Type B pancreatic cell (in vitro differentiated cells): Measurements from ENCODE around the gene DMWD. TPM values are rescaled to one million over a fixed set of nuclear protein-coding genes. Genes with fewer than 3 reads are reported as not detected.

Experiments used
- DNase-seq: peaks from one replicate; pipeline ENCODE4 v3.0.0; 2021; ENCODE audit warnings: mixed read lengths; ENCODE audit not compliant: unreplicated experiment; ENCODE audit errors: extremely low spot score
- H3K27ac Mint-ChIP-seq: 2 replicates; pipeline ENCODE4 v1.8.0; 2021; ENCODE audit warnings: mild to moderate bottlenecking, mixed read lengths
- H3K27me3 Mint-ChIP-seq: 2 replicates; pipeline ENCODE4 v1.8.0; 2021; ENCODE audit warnings: mixed read lengths
- H3K36me3 Mint-ChIP-seq: 2 replicates; pipeline ENCODE4 v1.8.0; 2021; ENCODE audit warnings: mixed read lengths
- H3K4me1 Mint-ChIP-seq: one replicate; pipeline ENCODE4 v1.8.0; 2021; ENCODE audit warnings: mixed read lengths; ENCODE audit not compliant: unreplicated experiment
- H3K4me3 Mint-ChIP-seq: 2 replicates; pipeline ENCODE4 v1.8.0; 2021; ENCODE audit warnings: mild to moderate bottlenecking, mixed read lengths
- H3K9me3 Mint-ChIP-seq: 2 replicates; pipeline ENCODE4 v1.8.0; 2021; ENCODE audit warnings: mixed read lengths
- total RNA-seq: library from RNA; stranded (reverse); gene quantifications from 2 replicates; pipeline ENCODE4 v1.2.1, GENCODE V29; 2021; ENCODE audit warnings: low replicate concordance
- TF ChIP-seq, protein P1 (sequence below): fragments of 200-600 bp; sonication (generic); conservative IDR thresholded peaks from 2 replicates; pipeline ENCODE4 v1.5.0; 2021; ENCODE audit warnings: antibody characterized with exemption, mild to moderate bottlenecking

The DMWD gene
- total RNA-seq, 1 donor from 2014 or later = 94.0 TPM

DNA sequence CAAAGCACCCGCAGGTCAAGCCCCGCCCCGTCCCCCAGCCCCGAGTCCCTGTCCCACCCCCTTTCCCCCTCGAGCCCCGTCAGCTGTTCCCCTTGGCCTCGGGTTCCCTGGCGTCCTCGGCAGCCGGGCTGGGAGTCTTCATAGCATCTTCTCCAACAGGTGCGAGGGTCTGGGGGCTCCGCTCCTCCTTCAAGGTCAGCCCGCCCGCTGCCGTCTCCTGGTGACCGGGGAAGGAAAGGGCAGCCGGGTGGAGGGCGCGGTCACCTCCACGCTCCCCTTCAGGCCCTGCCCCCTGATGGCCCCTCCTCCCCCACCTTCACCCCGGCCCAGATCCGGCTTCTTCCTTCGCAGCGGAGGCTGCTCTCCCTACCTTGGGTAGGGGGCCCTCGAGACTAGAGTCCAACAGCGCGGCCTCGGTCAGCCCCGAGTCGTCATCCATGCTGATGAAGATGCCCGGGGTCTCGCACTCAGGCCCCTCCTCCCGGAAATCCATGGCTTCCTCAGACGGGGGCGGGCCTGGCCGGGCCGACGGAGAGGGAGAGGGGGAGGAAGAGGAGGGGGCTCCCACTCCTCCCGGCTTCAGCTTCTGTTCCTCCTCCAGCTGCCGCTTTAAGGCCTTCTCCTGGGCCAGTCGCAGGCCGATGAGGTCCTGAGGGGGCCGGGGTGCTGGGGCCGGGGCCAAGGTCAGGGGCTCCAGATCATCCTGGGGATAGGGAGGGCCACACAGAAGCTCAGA lies 23.0 kb upstream of the DMWD start:
- H3K27ac Mint-ChIP-seq = no peak overlapping the region
- H3K4me1 Mint-ChIP-seq = no peaks in the 10 kb centered on the region
- H3K9me3 Mint-ChIP-seq = no peaks in the 10 kb centered on the region
- DNase-seq = no peak
- peak overlapping the region; percentile 89 for H3K4me3 Mint-ChIP-seq
- no peaks in the 10 kb centered on the region for H3K36me3 Mint-ChIP-seq
- H3K27me3 Mint-ChIP-seq = no peaks in the 10 kb centered on the region
- TF ChIP-seq, protein P1, sequence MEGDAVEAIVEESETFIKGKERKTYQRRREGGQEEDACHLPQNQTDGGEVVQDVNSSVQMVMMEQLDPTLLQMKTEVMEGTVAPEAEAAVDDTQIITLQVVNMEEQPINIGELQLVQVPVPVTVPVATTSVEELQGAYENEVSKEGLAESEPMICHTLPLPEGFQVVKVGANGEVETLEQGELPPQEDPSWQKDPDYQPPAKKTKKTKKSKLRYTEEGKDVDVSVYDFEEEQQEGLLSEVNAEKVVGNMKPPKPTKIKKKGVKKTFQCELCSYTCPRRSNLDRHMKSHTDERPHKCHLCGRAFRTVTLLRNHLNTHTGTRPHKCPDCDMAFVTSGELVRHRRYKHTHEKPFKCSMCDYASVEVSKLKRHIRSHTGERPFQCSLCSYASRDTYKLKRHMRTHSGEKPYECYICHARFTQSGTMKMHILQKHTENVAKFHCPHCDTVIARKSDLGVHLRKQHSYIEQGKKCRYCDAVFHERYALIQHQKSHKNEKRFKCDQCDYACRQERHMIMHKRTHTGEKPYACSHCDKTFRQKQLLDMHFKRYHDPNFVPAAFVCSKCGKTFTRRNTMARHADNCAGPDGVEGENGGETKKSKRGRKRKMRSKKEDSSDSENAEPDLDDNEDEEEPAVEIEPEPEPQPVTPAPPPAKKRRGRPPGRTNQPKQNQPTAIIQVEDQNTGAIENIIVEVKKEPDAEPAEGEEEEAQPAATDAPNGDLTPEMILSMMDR = no peak

DNA sequence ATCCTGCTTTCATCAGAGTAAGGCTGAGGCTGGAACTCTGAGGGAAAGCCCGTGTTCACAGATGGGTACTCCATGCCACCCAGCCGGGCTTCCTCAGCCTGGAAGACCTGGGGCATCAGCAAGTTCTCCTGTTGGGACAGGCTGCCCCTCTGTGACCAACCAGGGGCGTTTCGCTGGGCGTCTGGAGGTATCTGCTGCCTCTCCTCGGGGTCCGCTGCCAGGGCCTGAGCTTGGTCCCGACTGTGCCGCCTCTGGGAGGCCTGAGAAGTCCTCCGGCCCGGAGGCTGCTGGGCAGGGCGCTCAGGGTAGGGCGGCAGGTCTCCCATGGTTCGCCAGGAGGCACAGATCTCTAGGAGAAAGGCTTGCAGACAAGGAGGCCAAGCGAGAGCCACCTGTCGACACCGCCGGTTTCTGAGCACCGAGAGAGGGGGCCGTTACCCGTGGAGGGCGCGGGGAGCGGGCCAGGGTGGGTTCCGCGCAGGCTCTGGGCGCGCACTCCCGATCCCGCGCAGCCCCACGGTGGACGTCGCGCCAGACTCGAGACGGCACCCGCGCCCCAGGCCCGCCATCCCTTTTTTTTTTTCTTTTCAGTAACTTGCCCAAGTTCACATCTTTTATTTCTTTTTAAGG lies 22.3 kb upstream of the DMWD start, which contains the start of gene RSPH6A:
RSPH6A (minus strand) TSS at position 458 of the 630 bp plus-strand sequence; CDS start at position 326, 132 bp downstream.
- no peaks in the 10 kb centered on the region for H3K4me1 Mint-ChIP-seq
- H3K36me3 Mint-ChIP-seq = no peaks in the 10 kb centered on the region
- peak within 1 kb of the TSS; percentile 89 for H3K4me3 Mint-ChIP-seq
- no peaks in the 10 kb centered on the region for H3K9me3 Mint-ChIP-seq
- DNase-seq = no peak
- H3K27me3 Mint-ChIP-seq = no peaks in the 10 kb centered on the region
- no peak within 1 kb of the TSS for H3K27ac Mint-ChIP-seq
- TF ChIP-seq, protein P1 = no peak

DNA sequence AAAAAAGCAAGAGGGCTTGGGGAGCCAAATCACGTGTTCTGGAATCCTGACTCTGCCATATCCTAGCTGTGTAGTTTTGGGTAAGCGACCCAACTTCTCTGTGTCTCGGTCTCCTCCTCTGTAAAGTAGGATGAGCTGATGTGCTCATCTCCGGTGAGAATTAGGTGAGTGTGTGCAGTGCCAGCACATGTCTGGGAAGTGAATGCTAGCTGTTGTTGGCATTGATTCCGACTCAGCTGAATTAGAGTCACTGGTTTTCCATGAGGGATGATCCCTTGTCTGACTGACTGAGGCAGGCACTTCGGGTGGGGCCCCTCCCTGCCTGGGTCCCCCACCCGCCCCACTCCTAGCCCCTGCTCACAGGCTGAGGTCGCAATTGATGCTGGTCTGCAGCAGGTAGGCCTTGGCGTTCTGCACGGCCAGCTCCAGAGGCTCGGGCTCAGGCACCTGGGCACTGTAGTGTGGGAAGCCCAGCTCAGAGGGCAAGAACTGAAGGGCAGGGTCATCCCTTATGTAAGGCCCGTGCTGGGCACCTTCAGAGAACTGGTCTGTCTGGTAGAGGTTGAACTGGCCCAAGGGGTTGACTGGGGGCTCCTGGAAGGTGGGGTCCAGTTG lies 21.6 kb upstream of the DMWD start:
- TF ChIP-seq, protein P1 = no peak
- H3K4me3 Mint-ChIP-seq = peak overlapping the region; percentile 21
- no peak overlapping the region for H3K27ac Mint-ChIP-seq
- no peak for DNase-seq
- H3K9me3 Mint-ChIP-seq = no peaks in the 10 kb centered on the region
- peaks cover 5% of the 10 kb centered on the region for H3K4me1 Mint-ChIP-seq
- H3K36me3 Mint-ChIP-seq = no peaks in the 10 kb centered on the region
- no peaks in the 10 kb centered on the region for H3K27me3 Mint-ChIP-seq

DNA sequence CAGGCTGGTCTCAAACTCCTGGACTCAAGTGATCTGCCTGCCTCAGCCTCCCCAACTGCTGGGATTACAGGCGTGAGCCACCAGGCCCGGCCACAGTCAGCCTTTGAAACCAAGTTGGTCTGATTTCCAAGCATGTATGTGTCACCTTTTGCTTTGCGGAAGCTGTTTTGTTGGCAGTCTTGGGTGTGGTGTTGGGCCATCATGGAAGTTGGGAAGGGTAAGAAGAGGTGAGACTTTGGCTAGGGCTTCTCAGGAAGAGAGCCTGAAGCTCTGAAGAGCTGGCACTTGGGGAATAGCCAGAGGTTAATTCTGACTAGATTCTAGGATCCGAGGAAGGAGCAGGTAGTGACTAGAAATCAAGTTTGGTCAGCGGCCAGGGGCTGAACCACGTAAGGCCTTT lies 19.7 kb upstream of the DMWD start:
- Mint-ChIP-seq H3K9me3 (no peaks in the 10 kb centered on the region), H3K27ac (no peak overlapping the region), H3K36me3 (no peaks in the 10 kb centered on the region), H3K4me1 (peaks cover 5% of the 10 kb centered on the region), H3K27me3 (no peaks in the 10 kb centered on the region), H3K4me3 (peak overlapping the region; percentile 39)
- TF ChIP-seq, protein P1 = no peak
- DNase-seq = no peak

DNA sequence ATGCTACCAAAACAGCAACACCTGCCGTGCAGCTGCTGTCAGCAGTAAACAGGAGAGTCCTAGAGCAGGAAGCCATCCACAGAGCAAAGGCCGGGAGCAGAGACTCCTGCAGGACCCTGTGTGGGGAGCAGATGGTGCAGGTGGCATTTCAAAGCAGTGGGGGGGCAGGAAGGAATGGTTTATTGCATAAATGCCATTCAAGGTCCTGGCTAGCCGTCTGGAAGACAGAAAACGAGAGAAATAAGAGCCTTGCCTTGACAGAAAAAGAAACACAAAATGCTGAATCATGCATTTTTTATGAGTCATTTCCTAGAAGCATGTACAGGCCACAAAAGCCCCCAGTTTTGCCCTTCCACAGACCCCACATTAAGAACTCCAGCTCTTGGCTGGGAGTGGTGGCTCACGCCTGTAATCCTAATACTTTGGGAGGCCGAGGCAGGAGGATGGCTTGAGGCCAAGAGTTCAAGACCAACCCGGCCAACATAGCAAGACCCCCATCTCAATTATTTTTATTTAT lies 17.1 kb upstream of the DMWD start:
- no peaks in the 10 kb centered on the region for H3K9me3 Mint-ChIP-seq
- H3K4me3 Mint-ChIP-seq = no peak overlapping the region
- H3K36me3 Mint-ChIP-seq = no peaks in the 10 kb centered on the region
- peaks cover 5% of the 10 kb centered on the region for H3K4me1 Mint-ChIP-seq
- DNase-seq = no peak
- no peaks in the 10 kb centered on the region for H3K27me3 Mint-ChIP-seq
- TF ChIP-seq, protein P1 = no peak
- peak overlapping the region; percentile 50 for H3K27ac Mint-ChIP-seq
